ENCODE measurements around the gene HORMAD2.
A peak's percentile ranks its signal among the peaks of the same experiment; 100 is the strongest.

DNA sequence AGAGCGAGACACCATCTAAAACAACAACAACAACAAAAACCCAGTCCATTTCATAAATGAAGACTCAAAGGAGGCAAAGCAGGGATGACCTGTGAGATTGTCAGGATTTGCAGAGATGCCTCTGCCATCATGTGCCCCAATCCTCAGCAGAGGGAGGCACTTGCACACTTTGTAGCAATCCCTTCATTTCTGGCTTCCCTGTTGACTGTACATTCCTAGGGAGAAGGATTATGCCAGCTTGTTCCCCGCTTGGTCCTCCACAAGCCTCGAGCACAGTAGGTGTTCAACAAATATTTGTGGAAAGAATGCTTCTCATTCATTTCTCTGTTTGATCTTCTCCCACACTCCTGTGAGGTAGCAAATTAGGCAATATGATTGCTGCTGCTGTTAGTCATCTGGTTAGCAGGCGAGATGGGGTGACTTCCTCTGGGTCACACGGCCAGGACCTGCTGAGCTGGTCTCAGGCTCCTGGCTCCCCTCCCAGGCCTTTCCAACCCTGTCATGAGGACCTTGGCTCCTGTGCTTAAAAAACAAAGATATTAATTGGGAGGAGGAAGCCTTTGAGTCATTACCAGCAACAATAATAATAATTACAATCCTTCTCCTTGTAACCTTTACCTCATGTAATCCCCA lies 132.2 kb downstream of the HORMAD2 start:
- TF ChIP-seq, protein P1, sequence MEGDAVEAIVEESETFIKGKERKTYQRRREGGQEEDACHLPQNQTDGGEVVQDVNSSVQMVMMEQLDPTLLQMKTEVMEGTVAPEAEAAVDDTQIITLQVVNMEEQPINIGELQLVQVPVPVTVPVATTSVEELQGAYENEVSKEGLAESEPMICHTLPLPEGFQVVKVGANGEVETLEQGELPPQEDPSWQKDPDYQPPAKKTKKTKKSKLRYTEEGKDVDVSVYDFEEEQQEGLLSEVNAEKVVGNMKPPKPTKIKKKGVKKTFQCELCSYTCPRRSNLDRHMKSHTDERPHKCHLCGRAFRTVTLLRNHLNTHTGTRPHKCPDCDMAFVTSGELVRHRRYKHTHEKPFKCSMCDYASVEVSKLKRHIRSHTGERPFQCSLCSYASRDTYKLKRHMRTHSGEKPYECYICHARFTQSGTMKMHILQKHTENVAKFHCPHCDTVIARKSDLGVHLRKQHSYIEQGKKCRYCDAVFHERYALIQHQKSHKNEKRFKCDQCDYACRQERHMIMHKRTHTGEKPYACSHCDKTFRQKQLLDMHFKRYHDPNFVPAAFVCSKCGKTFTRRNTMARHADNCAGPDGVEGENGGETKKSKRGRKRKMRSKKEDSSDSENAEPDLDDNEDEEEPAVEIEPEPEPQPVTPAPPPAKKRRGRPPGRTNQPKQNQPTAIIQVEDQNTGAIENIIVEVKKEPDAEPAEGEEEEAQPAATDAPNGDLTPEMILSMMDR (IDR thresholded peaks at IDR 0.05) = no peak
- no peak for TF ChIP-seq RAD21 (IDR thresholded peaks at IDR 0.05; ENCODE audit: low read length)
- TF ChIP-seq, protein P2, sequence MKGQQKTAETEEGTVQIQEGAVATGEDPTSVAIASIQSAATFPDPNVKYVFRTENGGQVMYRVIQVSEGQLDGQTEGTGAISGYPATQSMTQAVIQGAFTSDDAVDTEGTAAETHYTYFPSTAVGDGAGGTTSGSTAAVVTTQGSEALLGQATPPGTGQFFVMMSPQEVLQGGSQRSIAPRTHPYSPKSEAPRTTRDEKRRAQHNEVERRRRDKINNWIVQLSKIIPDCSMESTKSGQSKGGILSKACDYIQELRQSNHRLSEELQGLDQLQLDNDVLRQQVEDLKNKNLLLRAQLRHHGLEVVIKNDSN (IDR thresholded peaks at IDR 0.05; ENCODE audit: borderline replicate concordance, low read depth) = no peak
- no peak for TF ChIP-seq SIN3A (IDR thresholded peaks at IDR 0.05; ENCODE audit: borderline replicate concordance, low read depth, low read length)
- TF ChIP-seq NFIC (IDR thresholded peaks at IDR 0.05; ENCODE audit: borderline replicate concordance) = peak; percentile 28; the same call in 1 of the 2 replicates
- TF ChIP-seq, protein P3, sequence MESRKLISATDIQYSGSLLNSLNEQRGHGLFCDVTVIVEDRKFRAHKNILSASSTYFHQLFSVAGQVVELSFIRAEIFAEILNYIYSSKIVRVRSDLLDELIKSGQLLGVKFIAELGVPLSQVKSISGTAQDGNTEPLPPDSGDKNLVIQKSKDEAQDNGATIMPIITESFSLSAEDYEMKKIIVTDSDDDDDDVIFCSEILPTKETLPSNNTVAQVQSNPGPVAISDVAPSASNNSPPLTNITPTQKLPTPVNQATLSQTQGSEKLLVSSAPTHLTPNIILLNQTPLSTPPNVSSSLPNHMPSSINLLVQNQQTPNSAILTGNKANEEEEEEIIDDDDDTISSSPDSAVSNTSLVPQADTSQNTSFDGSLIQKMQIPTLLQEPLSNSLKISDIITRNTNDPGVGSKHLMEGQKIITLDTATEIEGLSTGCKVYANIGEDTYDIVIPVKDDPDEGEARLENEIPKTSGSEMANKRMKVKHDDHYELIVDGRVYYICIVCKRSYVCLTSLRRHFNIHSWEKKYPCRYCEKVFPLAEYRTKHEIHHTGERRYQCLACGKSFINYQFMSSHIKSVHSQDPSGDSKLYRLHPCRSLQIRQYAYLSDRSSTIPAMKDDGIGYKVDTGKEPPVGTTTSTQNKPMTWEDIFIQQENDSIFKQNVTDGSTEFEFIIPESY (IDR thresholded peaks at IDR 0.05; ENCODE audit: borderline replicate concordance, low read depth) = no peak
- TF ChIP-seq EP300 (IDR thresholded peaks at IDR 0.05; ENCODE audit: borderline replicate concordance in 1 of 2, low read depth in 1 of 2, low read length in 1 of 2) = no peak; a peak in 1 of 4 replicates
- no peak for TF ChIP-seq POLR2AphosphoS5 (IDR thresholded peaks at IDR 0.05; ENCODE audit: low read depth, low read length)
- TF ChIP-seq TCF12 (IDR thresholded peaks at IDR 0.05) = no peak
- TF ChIP-seq, protein P4, sequence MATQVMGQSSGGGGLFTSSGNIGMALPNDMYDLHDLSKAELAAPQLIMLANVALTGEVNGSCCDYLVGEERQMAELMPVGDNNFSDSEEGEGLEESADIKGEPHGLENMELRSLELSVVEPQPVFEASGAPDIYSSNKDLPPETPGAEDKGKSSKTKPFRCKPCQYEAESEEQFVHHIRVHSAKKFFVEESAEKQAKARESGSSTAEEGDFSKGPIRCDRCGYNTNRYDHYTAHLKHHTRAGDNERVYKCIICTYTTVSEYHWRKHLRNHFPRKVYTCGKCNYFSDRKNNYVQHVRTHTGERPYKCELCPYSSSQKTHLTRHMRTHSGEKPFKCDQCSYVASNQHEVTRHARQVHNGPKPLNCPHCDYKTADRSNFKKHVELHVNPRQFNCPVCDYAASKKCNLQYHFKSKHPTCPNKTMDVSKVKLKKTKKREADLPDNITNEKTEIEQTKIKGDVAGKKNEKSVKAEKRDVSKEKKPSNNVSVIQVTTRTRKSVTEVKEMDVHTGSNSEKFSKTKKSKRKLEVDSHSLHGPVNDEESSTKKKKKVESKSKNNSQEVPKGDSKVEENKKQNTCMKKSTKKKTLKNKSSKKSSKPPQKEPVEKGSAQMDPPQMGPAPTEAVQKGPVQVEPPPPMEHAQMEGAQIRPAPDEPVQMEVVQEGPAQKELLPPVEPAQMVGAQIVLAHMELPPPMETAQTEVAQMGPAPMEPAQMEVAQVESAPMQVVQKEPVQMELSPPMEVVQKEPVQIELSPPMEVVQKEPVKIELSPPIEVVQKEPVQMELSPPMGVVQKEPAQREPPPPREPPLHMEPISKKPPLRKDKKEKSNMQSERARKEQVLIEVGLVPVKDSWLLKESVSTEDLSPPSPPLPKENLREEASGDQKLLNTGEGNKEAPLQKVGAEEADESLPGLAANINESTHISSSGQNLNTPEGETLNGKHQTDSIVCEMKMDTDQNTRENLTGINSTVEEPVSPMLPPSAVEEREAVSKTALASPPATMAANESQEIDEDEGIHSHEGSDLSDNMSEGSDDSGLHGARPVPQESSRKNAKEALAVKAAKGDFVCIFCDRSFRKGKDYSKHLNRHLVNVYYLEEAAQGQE (IDR thresholded peaks at IDR 0.05; ENCODE audit: low read depth, low read length) = no peak
- TF ChIP-seq, protein P5, sequence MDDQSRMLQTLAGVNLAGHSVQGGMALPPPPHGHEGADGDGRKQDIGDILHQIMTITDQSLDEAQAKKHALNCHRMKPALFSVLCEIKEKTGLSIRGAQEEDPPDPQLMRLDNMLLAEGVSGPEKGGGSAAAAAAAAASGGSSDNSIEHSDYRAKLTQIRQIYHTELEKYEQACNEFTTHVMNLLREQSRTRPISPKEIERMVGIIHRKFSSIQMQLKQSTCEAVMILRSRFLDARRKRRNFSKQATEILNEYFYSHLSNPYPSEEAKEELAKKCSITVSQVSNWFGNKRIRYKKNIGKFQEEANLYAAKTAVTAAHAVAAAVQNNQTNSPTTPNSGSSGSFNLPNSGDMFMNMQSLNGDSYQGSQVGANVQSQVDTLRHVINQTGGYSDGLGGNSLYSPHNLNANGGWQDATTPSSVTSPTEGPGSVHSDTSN (IDR thresholded peaks at IDR 0.05) = no peak
- TF ChIP-seq JUND (IDR thresholded peaks at IDR 0.05) = no peak; the same call in 1 of the 2 replicates
